Measurements from ENCODE around the gene DIO3.

Gene DIO3

DNA sequence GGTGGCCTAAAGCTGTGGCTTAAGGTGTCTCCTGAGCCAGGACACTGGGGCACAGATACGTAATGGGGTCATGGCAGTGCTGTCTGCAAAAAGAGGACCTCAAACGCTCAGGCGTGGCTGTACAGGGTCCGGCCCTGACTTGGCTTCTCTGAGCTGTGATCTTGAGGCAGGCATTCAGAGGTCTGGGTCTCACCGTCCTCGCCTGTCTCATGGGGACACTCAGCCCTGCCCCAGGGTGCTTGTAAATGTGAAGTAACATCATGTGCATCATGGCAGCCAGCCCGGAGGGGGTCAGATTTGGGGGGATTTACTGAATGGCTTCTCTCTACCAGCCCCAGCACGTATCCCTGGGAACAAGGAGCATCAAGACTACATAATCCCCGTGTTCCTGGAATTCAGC, 28.8 kb downstream of the DIO3 start:
- TF ChIP-seq TAF1 (IDR thresholded peaks at IDR 0.05; ENCODE audit: borderline replicate concordance, insufficient read depth, low read length), result no peak
- TF ChIP-seq, protein P1, sequence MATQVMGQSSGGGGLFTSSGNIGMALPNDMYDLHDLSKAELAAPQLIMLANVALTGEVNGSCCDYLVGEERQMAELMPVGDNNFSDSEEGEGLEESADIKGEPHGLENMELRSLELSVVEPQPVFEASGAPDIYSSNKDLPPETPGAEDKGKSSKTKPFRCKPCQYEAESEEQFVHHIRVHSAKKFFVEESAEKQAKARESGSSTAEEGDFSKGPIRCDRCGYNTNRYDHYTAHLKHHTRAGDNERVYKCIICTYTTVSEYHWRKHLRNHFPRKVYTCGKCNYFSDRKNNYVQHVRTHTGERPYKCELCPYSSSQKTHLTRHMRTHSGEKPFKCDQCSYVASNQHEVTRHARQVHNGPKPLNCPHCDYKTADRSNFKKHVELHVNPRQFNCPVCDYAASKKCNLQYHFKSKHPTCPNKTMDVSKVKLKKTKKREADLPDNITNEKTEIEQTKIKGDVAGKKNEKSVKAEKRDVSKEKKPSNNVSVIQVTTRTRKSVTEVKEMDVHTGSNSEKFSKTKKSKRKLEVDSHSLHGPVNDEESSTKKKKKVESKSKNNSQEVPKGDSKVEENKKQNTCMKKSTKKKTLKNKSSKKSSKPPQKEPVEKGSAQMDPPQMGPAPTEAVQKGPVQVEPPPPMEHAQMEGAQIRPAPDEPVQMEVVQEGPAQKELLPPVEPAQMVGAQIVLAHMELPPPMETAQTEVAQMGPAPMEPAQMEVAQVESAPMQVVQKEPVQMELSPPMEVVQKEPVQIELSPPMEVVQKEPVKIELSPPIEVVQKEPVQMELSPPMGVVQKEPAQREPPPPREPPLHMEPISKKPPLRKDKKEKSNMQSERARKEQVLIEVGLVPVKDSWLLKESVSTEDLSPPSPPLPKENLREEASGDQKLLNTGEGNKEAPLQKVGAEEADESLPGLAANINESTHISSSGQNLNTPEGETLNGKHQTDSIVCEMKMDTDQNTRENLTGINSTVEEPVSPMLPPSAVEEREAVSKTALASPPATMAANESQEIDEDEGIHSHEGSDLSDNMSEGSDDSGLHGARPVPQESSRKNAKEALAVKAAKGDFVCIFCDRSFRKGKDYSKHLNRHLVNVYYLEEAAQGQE (IDR thresholded peaks at IDR 0.05; ENCODE audit: insufficient read depth in 1 of 2, low read depth in 2 of 2, low read length in 2 of 2), result no peak
- no peak for TF ChIP-seq FOXP2 (optimal IDR thresholded peaks at IDR 0.05; ENCODE audit: borderline replicate concordance, extremely low read depth, extremely low read length, insufficient read depth)
- no peak for TF ChIP-seq SIN3A (IDR thresholded peaks at IDR 0.05; ENCODE audit: borderline replicate concordance, insufficient read depth, low read length)
- no peak for TF ChIP-seq POLR2AphosphoS5 (IDR thresholded peaks at IDR 0.05; ENCODE audit: low read depth, low read length)

DNA sequence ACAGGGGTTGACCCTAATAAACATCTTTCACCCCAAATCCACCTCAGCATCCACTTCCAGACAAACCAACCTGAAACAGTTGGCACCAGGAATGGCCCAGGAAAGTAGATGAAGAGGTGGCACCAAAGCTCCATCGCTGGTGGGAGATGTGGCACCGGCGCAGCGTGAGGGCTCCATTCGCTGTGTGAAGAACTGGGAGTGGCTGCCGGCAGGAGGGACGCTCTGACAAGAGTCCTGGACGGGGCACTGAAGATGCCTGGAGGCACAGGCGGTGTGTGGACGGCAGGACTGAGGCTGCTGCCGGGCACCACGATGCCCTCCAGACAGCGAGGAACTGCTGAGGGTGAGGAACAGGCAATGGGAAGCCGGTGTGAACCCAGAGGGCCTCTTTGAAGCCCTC, 29.3 kb downstream of the DIO3 start:
- TF ChIP-seq FOXP2 (optimal IDR thresholded peaks at IDR 0.05; ENCODE audit: borderline replicate concordance, extremely low read depth, extremely low read length, insufficient read depth) (no peak), TAF1 (IDR thresholded peaks at IDR 0.05; ENCODE audit: borderline replicate concordance, insufficient read depth, low read length) (no peak), SIN3A (IDR thresholded peaks at IDR 0.05; ENCODE audit: borderline replicate concordance, insufficient read depth, low read length) (no peak), POLR2AphosphoS5 (IDR thresholded peaks at IDR 0.05; ENCODE audit: low read depth, low read length) (no peak)
- TF ChIP-seq, protein P1 (IDR thresholded peaks at IDR 0.05; ENCODE audit: insufficient read depth in 1 of 2, low read depth in 2 of 2, low read length in 2 of 2), result no peak

DNA sequence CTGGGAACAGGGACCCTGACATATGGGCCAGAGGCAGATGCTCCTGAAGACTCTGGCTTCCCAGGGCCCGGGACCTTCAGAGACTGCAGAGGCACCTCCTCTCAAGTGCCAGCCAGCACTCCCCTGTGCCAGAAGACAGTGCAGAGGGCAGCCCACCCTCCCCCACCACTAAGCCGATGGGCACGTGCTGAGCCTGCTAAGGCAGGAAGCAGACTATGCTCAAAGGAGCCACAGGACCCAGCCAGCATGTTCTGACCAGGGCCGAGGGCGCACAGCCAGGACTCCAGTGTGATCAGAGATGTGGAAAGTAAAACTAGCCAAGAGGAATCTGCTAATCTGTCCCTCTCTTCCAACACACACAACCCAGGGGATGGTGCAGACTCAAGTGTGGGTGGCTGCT, 29.8 kb downstream of the DIO3 start:
- TF ChIP-seq SIN3A (IDR thresholded peaks at IDR 0.05; ENCODE audit: borderline replicate concordance, insufficient read depth, low read length) (no peak), TAF1 (IDR thresholded peaks at IDR 0.05; ENCODE audit: borderline replicate concordance, insufficient read depth, low read length) (no peak), FOXP2 (optimal IDR thresholded peaks at IDR 0.05; ENCODE audit: borderline replicate concordance, extremely low read depth, extremely low read length, insufficient read depth) (no peak), POLR2AphosphoS5 (IDR thresholded peaks at IDR 0.05; ENCODE audit: low read depth, low read length) (no peak)
- TF ChIP-seq, protein P1 (IDR thresholded peaks at IDR 0.05; ENCODE audit: insufficient read depth in 1 of 2, low read depth in 2 of 2, low read length in 2 of 2), result no peak

DNA sequence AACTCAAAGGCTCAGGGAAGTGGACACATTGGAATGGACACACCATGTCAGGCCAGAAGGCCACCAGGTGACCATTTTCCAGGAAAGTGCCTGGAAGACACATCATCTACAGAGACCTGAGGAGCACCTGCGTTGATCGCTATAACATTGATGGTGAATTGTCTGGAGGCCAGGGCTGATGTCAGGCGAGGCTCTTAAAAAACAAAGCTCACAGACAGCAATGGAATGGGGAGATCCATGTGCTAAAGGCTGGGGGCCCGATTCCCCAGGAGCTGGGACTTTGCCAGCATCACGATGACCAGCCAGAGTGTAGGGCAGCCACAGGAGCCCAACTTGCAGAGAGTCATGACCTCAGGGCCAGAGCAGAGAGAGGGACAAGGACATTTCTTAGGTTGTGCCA, 30.3 kb downstream of the DIO3 start:
- TF ChIP-seq TAF1 (IDR thresholded peaks at IDR 0.05; ENCODE audit: borderline replicate concordance, insufficient read depth, low read length), result no peak
- no peak for TF ChIP-seq SIN3A (IDR thresholded peaks at IDR 0.05; ENCODE audit: borderline replicate concordance, insufficient read depth, low read length)
- TF ChIP-seq, protein P1 (IDR thresholded peaks at IDR 0.05; ENCODE audit: insufficient read depth in 1 of 2, low read depth in 2 of 2, low read length in 2 of 2), result no peak
- TF ChIP-seq POLR2AphosphoS5 (IDR thresholded peaks at IDR 0.05; ENCODE audit: low read depth, low read length), result no peak
- TF ChIP-seq FOXP2 (optimal IDR thresholded peaks at IDR 0.05; ENCODE audit: borderline replicate concordance, extremely low read depth, extremely low read length, insufficient read depth), result no peak

All from PFSK-1 (cell line).